HG02943 (cell line): Measurements from ENCODE around the gene HIVEP3.

Source experiments
- ATAC-seq: cut with Tn5 transposase; IDR thresholded peaks from one replicate; pipeline ENCODE4 v1.9.1; 2021; ENCODE audit warnings: mild to moderate bottlenecking, low read depth, moderate library complexity; ENCODE audit not compliant: unreplicated experiment

HIVEP3 gene

GRCh38 chr1:41799205-41799604 is 119.5 kb downstream of the HIVEP3 start:
- no peak for ATAC-seq

- ATAC-seq: no peak
Observed at GRCh38 chr1:41795205-41795762, 123.4 kb downstream of the HIVEP3 start.

GRCh38 chr1:41794031-41794430 is 124.7 kb downstream of the HIVEP3 start:
- ATAC-seq: no peak

- ATAC-seq: no peak
Observed at GRCh38 chr1:41792485-41792770, 126.3 kb downstream of the HIVEP3 start.

- no peak for ATAC-seq
Observed at GRCh38 chr1:41791667-41792484, 126.8 kb downstream of the HIVEP3 start.

- no peak for ATAC-seq
Observed at GRCh38 chr1:41790351-41790750, 128.4 kb downstream of the HIVEP3 start.

- ATAC-seq: no peak
Observed at GRCh38 chr1:41789661-41790330, 128.9 kb downstream of the HIVEP3 start.

GRCh38 chr1:41788427-41788826 is 130.3 kb downstream of the HIVEP3 start:
- ATAC-seq: no peak

- no peak for ATAC-seq
Observed at GRCh38 chr1:41784531-41785274, 134.0 kb downstream of the HIVEP3 start.

GRCh38 chr1:41783189-41783639 is 135.5 kb downstream of the HIVEP3 start:
- no peak for ATAC-seq

- no peak for ATAC-seq
Observed at GRCh38 chr1:41780916-41781315, 137.8 kb downstream of the HIVEP3 start.

GRCh38 chr1:41780322-41780721 is 138.4 kb downstream of the HIVEP3 start:
- no peak for ATAC-seq

GRCh38 chr1:41779360-41779759 is 139.4 kb downstream of the HIVEP3 start:
- ATAC-seq: no peak

GRCh38 chr1:41777695-41778094 is 141.0 kb downstream of the HIVEP3 start:
- no peak for ATAC-seq

GRCh38 chr1:41776891-41777441 is 141.8 kb downstream of the HIVEP3 start:
- no peak for ATAC-seq

- no peak for ATAC-seq
Observed at GRCh38 chr1:41775956-41776585, 142.7 kb downstream of the HIVEP3 start.

- no peak for ATAC-seq
Observed at GRCh38 chr1:41774471-41774990, 144.2 kb downstream of the HIVEP3 start.

GRCh38 chr1:41773842-41774241 is 144.9 kb downstream of the HIVEP3 start:
- no peak for ATAC-seq

- no peak for ATAC-seq
Observed at GRCh38 chr1:41773144-41773591, 145.6 kb downstream of the HIVEP3 start.

GRCh38 chr1:41769068-41769467 is 149.7 kb downstream of the HIVEP3 start:
- no peak for ATAC-seq
